Measurements from ENCODE around the gene PTOV1. TPM values are rescaled to one million over a fixed set of nuclear protein-coding genes. Genes with fewer than 3 reads are reported as not detected.

The PTOV1 gene
- total and polyA plus RNA-seq, 2 of the 8 experiments (the other 6 are each of a cell fraction or from before 2014, with no cell fraction given), result 147 to 251 TPM

DNA sequence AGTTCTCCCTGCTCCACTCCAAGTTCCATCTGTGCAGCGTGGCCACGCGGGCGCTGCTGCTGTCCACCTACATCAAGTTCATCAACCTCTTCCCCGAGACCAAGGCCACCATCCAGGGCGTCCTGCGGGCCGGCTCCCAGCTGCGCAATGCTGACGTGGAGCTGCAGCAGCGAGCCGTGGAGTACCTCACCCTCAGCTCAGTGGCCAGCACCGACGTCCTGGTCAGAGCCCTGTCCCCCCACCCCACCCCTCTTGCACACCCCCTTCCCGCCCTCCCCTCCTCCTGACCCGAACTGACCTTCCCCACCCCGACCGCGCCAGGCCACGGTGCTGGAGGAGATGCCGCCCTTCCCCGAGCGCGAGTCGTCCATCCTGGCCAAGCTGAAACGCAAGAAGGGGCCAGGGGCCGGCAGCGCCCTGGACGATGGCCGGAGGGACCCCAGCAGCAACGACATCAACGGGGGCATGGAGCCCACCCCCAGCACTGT, 49.5 kb upstream of the PTOV1 start:
- Histone ChIP-seq H3K23me2 (ENCODE audit: low read depth, low read length) (peaks cover 2% of the 10 kb centered on the region; the same call in 1 of the 2 replicates), H3K9me3 (ENCODE audit: insufficient read depth in 2 of 2, low read depth in 1 of 2, low read length in 1 of 2) (no peaks in the 10 kb centered on the region), H3K56ac (replicated peaks; ENCODE audit: insufficient read length, low read depth, low read length) (no peak overlapping the region), H2BK5ac (ENCODE audit: low read depth, low read length) (no peak overlapping the region), H3K4me1 (replicated peaks in 1 of 4; ENCODE audit: control insufficient read depth in 3 of 4, insufficient read depth in 4 of 4, low read length in 3 of 4) (peaks cover 4 to 16% (median 6%) of the 10 kb centered on the region in 4 experiments), H3K79me2 (ENCODE audit: control insufficient read depth in 1 of 2, insufficient read depth in 2 of 2, low read length in 2 of 2) (no peaks in the 10 kb centered on the region), H3K36me3 (ENCODE audit: control insufficient read depth in 2 of 4, insufficient read depth in 4 of 4, low read length in 3 of 4) (peaks cover 4 to 30% (median 16%) of the 10 kb centered on the region in 4 experiments), H2BK15ac (ENCODE audit: low read length) (no peak overlapping the region), H3K9ac (replicated peaks in 1 of 4; ENCODE audit: extremely low read depth in 1 of 4, low read depth in 3 of 4, low read length in 3 of 4) (no peak overlapping the region), H2BK12ac (ENCODE audit: low read depth, low read length) (no peak overlapping the region), H2AK5ac (ENCODE audit: low read depth, low read length) (no peak overlapping the region), H4K8ac (ENCODE audit: extremely low read depth, insufficient read depth, low read length) (peak overlapping the region; percentile 35; the same call in 1 of the 2 replicates), H2BK20ac (ENCODE audit: low read length) (no peak overlapping the region), H4K5ac (ENCODE audit: insufficient read length, low read depth, low read length) (no peak overlapping the region), H3K4me3 (ENCODE audit: extremely low read depth in 1 of 4, insufficient read depth in 2 of 4, low read depth in 3 of 4, low read length in 4 of 4) (peak overlapping the region in 1 of 4 experiments; percentile 52; a peak in 1 of 8 replicates), H3K79me1 (ENCODE audit: low read depth, low read length) (peaks cover 2% of the 10 kb centered on the region; the same call in 1 of the 2 replicates), H2AFZ (ENCODE audit: low read length) (no peak overlapping the region), H2BK120ac (replicated peaks; ENCODE audit: low read depth, low read length) (no peak overlapping the region), H4K91ac (replicated peaks; ENCODE audit: insufficient read length, low read length) (no peak overlapping the region), H3K27ac (ENCODE audit: low read depth, low read length) (no peak overlapping the region), H3K27me3 (replicated peaks in 1 of 4; ENCODE audit: control insufficient read depth in 3 of 4, extremely low read depth in 1 of 4, insufficient read depth in 3 of 4, low read length in 3 of 4) (no peaks in the 10 kb centered on the region), H3K14ac (ENCODE audit: insufficient read length) (no peak overlapping the region), H3K18ac (ENCODE audit: extremely low read depth, low read length) (no peak overlapping the region), H3K23ac (ENCODE audit: insufficient read length) (no peak overlapping the region), H3K4me2 (ENCODE audit: insufficient read depth in 1 of 2, low read depth in 2 of 2, low read length in 2 of 2) (peak overlapping the region; percentile 64 to 81; a peak in 2 of 4 replicates), H4K20me1 (replicated peaks in 1 of 2; ENCODE audit: control insufficient read depth in 1 of 2, insufficient read depth in 2 of 2, low read length in 2 of 2) (peaks cover 1 to 10% of the 10 kb centered on the region in 2 experiments), H3K4ac (replicated peaks; ENCODE audit: insufficient read length, low read depth, low read length) (no peak overlapping the region)
- ChIA-PET CTCF (ENCODE audit: partially characterized antibody) (interaction anchor here (0.9 to 2.3 kb wide), 7 partner anchors 9 to 84 kb away, joined by 3 to 12 read pairs (median 4); no protein-coding TSS in a partner anchor), POLR2A (ENCODE audit: partially characterized antibody) (interaction anchor here (1.2 to 2.6 kb wide), 5 partner anchors 10 to 112 kb away, joined by 3 to 11 read pairs (median 4); partner anchors contain the start of genes ADM5 and FUZ)
- DNase-seq (ENCODE audit: low read depth in 1 of 2, low spot score in 2 of 2), result no peak
- FAIRE-seq, result no peak
- WGBS, 2 experiments (ENCODE audit: extremely low coverage in 1 of 2, insufficient coverage in 1 of 2, insufficient read length in 1 of 2, insufficient replicate concordance in 2 of 2, low coverage in 1 of 2, low lambda C conversion rate in 2 of 2, missing lambda C conversion rate in 1 of 2), result 89% methylated on average over 21 of the region's 32 CpGs; no CpG with 5 or more reads in 1 of the 2 experiments

Data from H1 (cell line).